Hippocampal formation (tissue), 2 donors: ENCODE measurements around the gene CCDC146.
"Not testable (repeated sequence)": the region's sequence is repeated elsewhere in the genome, so short reads cannot be mapped to it uniquely, and the experiment has no call there.

ENCODE experiments used
- DNase-seq, 2 donors: peaks; one replicate each; lab custom pipeline; 2025; lab: John Stamatoyannopoulos, UW

Gene CCDC146

GRCh38 chr7:77199013-77199966, 76.9 kb downstream of the CCDC146 start, which contains the start of gene FGL2:
FGL2 (minus strand) TSS chr7:77199819; CDS start chr7:77199793, 26 bp downstream.
- peak; percentile 32 to 39 for DNase-seq

DNA sequence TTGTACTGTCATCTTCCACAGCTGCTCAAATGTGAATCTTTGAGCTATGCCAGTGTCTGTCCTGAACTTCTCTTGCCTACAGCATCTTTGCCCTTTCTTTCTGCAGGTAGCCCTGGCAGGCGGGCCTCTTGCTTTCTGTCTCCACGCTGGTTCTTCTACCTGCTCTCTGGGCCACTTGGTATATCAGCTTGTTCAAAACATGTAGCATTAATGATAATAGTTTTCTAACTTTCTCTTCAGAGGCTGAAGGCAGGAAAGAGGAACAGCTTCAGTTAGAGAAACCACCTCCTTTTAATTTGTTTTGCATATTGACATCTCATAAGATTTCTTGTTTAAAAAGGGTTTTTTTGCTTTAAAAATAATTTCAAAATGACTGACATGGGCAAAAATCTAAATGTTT, 78.1 kb downstream of the CCDC146 start:
- DNase-seq, result no peak

GRCh38 chr7:77202481-77202976, 80.1 kb downstream of the CCDC146 start:
- DNase-seq, result no peak

GRCh38 chr7:77205706-77206105, 83.3 kb downstream of the CCDC146 start:
- DNase-seq, result no peak

- no peak for DNase-seq
Observed at GRCh38 chr7:77208416-77208815, 86.0 kb downstream of the CCDC146 start.

DNA sequence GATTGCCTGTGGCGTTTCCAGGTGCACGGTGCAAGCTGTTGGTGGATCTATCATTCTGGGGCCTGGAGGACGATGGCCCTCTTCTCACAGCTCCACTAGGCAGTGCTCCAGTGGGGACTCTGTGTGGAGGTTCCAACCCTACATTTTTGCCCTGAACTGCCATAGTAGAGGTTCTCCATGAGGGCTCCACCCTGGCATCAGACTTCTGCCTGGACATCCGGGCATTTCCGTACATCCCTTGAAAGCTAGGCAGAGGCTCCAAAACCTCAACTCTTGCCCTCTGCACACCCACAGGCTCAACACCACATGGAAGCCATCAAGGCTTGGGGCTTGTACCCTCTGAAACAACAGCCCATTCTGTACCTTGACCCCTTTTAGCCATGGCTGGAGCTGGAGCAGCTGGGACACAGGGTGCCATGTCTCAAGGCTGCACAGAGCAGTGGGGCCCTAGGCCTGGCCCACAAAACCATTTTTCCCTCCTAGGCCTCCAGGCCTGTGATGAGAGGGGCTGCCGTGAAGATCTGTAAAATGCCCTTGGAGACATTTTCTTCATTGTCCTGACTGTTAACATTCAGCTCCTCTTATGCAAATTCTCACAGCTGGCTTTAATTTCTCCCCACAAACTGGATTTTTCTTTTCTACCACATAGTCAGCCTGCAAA, 87.2 kb downstream of the CCDC146 start:
- no peak for DNase-seq

DNA sequence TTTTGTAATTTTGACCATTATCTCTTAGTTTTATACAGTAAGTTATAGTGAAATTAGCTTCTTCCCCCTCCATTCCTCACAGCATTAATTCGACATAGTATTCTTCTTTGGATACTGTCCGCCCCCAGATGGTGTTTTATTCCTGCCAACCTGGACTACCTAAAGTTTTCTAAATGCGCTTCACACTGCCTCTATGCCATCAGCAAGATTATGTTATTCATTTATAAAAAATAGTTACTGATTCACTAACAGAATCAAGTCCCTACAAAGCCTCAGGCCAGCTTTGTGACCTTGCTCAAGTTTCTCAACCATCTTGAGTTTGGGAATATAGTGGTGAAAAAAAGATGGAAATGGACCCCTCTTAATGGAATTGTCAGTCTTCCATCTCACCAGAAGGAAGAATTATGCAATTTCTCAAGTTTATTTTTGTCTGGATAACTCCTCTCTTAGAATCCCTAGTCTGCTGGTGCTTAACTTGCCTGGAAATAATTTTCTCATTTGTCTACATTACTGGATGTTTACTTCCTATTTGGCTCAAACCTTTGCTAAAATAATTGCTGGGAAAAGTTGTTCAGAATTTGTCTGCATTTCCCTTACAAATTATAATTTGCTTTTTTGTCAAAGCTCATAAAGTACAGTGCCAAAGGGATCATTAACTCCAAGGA, 93.9 kb downstream of the CCDC146 start:
- DNase-seq, result no peak

DNA sequence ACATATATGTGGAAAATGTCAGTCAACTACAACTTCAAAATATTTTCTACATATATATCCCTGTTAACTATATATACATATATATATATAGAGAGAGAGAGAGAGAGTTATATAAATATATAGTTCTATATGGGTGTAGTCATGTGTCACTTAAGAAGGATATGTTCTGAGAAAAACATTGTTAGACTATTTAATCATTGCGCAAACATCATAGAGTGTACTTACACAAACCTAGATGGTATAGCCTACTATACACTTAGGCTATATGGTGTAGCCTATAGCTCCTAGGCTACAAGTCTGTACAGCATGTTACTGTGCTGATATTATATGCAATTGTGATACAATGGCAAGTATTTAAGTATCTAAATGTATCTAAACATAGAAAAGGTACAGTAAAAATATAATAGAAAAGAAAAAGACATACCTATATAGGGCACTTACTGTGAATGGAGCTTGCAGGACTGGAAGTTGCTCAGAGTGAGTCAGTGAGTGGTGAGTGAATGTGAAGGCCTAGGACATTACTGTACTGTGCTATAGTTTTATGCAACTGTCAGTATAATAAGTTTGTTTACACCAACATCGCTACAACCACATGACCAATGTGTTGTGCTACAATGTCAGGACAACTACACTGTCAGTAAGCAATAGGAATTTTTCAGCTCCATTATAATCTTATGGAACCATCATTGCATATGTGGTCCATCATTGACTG, 95.2 kb downstream of the CCDC146 start:
- DNase-seq, result no peak

DNA sequence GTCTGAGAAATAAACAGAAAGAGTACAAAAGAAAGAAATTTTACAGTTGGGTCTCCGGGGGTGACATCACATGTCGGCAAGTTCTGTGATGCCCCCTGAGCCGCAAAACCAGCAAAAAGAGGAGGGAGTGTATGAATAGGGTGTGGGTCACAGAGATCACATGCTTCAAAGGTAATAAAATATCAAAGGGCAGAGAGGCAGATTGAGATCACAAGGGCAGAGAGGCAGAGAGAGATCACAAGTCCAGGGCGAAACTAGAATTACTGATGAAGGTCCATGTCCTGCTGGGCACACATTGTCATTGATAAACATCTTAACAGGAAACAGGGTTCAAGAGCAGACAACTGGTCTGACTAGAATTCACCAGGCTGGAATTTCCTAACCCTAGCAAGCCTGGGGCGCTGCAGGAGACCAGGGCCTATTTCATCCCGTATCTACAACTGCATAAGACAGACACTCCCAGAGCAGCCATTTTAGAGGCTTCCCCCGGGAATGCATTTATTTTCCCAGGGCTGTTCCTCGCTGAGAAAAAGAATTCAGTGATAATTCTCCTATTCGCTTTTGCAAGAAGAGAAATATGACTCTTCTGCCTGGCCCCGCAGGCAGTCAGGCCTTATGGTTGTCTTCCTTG, 97.4 kb downstream of the CCDC146 start:
- DNase-seq, result not testable (repeated sequence)

DNA sequence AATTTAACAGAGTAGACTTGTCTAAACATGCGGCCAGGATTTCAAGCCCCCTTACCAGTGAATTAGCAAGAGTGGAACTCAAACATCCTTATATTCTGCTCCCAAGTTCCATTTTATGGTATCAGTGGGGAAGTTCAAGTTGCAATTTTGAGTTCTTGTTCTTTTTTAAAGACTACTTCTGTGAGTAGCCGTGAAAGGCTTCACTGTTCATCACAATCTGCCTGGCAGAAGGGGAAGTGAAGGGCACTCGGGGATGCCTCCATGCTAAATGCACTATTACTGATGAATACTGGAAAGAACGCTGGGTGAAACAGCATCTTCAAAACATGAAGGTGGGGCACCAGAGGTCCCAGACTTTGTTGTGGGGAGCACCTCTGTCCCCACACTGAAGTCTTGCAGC, 99.7 kb downstream of the CCDC146 start:
- peak in 1 of 2 donors; percentile 14 for DNase-seq

DNA sequence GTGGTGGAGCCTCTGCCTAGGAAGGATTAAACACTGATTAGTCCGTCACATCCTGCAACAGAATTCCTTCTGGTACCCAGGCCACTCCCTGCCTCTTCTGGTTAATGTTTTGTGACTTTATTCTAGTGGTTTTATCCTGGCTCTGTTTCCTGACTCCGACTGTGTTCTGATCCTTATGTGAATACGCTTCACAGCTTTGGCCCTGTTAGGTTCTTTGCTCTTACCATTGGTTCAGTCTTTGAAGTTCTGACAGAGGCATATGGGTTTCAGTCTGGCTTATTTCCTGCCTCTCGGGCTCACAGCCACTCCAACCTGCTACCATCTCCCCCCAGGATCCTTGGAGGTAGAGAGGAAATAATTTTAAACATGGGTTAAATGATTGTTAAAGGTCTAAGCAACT, 100.4 kb downstream of the CCDC146 start:
- DNase-seq, result no peak

DNA sequence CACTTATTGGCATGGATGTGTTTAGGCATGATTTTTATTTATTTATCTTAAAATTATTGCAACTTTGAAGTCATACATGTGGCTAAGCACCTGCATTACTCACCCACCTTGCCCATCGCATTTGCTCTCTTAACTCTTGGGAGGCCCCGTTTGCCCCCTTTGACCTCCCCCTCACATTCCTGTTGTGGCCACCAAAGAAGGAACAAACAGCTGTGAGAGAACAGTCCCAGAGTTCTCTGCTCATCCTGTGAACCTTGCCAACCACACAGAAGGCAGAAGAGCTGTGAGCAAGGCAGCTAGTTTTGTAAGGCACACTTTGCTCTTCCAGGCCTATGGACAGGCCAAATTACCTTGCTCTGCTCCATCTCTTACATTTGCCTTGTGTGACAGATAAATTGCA, 100.8 kb downstream of the CCDC146 start:
- no peak for DNase-seq

- DNase-seq, result no peak
Observed at GRCh38 chr7:77226357-77226839, 104.0 kb downstream of the CCDC146 start.

GRCh38 chr7:77228795-77229194, 106.4 kb downstream of the CCDC146 start:
- DNase-seq, result not testable (repeated sequence)

DNA sequence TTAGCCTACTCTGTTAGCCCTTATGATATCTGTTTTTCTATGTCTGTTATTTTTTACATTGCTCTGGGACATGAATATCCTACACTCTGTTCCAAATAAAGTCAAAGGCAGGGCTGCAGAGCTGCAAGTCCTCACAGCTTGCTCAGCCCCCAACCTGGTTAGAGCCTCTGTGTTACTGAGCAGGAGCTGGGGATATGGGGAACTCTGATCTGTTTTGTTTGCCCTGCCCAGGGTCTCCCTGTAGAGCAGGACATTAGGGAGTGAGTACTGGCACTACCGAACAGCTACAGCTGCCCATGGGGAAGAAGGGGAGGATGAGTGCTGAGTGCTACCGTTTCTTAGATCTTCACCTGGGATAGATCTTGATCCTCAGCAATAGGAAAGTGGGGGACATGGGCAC, 110.1 kb downstream of the CCDC146 start:
- DNase-seq, result no peak

GRCh38 chr7:77235276-77235675, 112.9 kb downstream of the CCDC146 start:
- DNase-seq, result no peak

DNA sequence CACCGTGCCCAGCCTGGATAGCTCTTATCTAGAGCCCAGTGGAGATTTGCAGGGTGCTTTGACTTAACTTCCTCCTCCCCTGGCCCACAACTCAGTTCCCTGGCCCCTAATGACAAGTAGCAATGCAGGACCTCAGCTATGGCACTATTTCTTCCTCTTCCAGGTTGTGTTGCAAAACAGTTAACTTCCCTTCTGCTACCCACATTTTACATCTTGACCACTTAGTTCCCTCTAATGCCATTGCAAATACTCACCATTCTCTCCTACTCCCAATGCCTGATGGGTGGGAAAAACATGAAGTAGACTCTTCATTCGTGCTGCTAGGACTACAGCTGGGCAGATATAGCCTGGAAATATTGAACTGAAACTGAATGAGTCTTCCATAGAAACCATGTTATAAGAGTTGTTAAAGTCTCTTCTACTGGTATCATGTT, 116.3 kb downstream of the CCDC146 start:
- DNase-seq, result peak in 1 of 2 donors; percentile 33

GRCh38 chr7:77239471-77239870, 117.1 kb downstream of the CCDC146 start:
- no peak for DNase-seq

DNA sequence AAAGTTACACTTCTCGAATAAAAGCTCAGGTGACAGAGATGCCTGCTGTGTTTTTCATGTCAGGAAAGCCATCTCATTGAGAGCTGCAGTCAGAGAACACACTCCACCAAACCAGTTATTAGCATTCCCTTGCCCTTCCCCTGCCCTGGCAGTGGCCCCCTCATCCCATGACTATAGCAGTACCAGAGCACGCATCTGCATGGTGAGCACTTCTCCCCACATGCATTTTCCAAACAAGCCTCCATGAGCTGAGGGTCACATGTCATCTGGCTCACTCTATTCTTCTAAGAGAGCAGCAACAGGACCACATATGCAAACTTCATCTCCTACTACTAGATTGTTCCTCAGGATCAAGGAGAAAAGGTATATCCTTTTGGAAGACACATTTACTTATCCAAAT, 119.7 kb downstream of the CCDC146 start:
- no peak for DNase-seq

- no peak for DNase-seq
Observed at GRCh38 chr7:77242554-77242953, 120.1 kb downstream of the CCDC146 start.
